Smooth muscle cell of the brain vasculature (primary cell): ENCODE measurements around the gene PCED1B.

Experiments
- DNase-seq: peaks from one replicate; pipeline ENCODE4 v3.0.0-alpha.2; 2012; ENCODE audit warnings: low read depth, low spot score

The PCED1B gene

DNA sequence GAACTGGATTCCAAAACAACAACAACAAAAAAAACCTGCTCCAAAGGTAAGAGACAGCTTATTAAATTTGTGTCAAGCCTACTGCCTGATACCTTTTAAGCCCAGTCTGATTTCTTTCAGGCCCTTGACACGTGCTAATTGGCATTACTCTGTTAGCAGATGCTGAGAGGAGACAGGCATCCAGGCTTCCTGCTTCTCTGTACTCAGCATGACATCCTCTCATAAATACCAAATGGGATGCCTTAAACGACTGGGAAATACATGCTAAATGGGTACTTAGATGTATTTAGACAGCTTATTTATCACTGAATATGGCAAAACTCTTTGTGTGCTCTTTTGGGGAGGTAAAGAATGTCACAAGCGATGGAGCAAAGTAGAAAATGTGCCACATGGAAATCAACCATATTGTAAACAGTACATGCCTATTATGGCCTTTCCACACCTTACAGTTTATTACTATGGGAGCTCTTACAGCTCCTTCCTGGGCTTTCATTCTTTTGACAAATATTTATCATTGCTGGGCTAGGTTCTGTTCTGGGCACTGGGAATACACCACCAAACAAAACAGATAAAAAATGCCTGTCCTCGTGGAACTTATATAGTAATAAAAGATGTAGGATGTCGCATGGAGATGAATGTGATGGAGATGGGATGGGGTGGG, 11.5 kb upstream of the PCED1B start:
- no peak for DNase-seq

DNA sequence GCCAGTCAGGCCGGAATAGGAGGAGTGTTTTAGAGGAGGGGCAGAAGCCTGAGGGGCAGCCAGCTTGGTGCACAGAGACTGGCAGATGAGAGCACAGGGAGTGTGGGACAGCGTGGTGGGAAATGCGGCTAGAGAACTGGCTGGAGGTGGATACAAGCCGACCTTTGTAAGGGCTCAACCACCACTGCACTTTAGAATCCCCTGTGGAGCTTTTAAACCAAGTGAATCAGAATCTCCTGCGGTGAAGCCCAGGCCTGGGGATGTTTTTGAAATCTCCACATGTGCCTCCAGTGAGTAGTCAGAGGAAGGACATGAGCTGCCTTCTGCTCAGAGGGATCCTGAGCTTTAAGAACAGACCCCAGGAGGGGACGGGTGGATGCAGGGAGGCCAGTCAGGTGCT, 10.9 kb upstream of the PCED1B start:
- DNase-seq: peak; percentile 95

DNA sequence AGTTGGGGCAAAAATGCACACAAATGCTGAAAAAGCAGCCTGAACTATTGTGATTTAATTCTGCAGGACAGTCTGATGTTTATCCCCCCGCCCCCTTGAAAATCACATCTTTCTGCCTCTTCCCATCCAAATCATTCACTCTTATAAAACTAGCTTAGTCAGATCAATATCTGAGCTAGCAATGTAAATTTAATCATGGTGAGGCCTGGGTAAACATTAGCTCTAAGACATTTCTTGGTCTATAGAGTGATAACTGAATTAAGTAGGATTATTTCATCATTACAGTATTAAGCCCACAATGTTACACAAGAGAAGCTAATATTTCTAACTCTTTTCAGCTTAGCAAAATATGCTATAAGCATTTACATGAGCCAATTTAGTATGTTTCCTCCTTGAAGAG, 9.1 kb upstream of the PCED1B start:
- no peak for DNase-seq

DNA sequence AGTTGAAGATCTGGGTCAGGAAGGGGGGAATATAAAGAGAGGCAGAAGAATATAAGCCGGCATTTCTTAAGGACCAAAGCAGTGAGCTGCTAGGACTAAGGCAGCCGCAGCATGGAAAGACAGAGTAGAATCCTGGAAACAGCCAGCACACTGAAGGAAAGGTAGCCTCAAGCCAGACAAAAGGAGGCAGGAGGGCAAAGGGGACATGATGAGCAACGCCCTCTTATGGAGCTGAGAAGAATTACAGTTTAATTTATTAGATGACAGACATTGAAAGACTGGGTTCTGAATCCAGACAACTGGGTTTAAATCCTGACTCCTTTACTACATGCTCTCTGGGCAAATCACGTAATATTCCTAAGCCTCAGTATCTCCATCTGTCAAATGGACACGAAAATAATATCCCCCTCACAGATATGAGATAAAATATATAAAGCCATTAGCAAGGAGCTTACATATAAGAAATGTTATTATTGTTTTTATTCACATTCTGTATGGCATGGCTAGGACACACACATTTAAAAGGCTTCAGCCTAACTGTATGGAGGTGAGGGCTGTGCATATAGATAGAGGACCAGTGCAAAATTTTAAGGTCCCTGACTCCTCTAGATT, 8.1 kb upstream of the PCED1B start:
- DNase-seq: no peak

DNA sequence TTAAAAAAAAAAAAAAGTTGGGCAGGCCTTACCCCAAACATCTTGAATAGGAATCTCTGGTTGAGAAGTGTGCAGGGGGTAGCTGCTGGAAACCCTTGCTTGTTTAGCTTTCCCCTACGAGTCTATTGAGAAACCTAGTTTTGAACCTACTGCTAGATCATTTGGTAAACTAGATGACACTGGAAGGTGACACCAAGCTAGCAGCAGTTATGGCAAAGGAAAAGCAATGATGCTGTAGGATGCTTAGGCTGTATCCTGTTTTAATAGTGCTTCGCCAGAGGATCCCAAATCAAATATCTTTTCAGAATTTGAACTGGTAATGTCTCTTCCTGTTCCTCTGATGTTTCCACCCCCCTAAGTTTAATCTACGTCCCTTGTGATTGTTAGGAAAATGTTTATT, 5.5 kb upstream of the PCED1B start:
- DNase-seq: no peak

DNA sequence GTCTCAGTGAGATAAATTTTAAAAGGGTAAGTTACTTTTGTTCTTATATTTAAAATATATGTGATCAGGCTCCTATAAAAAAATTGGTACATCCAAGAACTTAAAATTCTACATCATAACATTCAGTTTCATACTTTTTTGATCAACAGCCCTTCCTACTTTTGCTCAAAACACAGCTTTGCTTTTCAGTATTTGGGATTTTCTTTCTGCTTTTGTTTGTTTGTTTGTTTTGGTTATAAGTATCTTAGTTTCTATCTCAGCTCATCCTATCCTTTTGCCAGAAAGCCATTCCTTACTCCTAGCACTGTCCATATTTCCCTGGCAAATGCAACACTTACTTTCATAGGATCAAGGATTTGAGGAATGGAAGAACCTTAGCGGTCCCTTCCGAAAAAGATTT, 4.7 kb upstream of the PCED1B start:
- no peak for DNase-seq

DNA sequence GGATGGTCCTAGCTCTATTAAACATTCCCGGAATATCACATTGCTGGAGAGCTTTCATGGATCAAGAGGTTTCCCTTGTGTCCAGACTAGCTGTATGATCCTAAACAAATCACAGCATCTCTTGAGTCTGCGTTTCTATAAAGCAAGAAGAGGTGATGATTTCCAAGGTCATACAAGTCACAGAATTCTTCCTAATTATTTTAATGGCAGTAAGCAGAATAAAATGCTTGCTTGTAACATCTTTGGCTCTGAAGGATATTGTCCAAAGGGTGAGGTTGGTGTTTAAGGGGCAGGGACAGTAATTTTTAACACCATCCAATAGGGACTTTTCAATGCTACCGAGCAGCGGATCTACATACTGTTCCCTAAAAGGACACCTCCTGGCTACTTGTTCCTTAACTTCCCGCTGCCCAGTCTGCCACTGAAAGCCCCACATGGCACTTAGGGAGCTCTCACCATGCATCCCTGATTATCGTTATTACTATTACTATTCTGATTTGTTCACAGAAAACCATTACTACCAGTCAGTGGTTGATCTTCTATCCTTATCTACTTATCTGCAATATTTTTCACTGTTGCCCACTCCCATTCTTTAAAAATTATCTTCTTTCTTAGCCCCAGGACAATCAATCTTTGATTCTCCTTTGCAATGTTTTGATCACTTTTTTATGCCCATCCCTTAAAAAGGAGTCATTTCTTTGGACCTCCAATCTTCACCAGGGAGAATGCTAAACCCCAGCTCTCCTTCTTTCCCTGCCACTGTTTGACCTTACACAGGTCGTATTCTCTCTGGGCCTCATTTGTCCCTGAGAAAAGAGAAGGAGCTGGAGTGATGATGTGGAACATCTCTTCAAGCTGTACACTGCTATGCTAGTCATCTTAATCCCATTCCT, 4.0 kb upstream of the PCED1B start:
- DNase-seq: no peak

GRCh38 chr12:47077206-47078085, 2.0 kb upstream of the PCED1B start:
- no peak for DNase-seq

DNA sequence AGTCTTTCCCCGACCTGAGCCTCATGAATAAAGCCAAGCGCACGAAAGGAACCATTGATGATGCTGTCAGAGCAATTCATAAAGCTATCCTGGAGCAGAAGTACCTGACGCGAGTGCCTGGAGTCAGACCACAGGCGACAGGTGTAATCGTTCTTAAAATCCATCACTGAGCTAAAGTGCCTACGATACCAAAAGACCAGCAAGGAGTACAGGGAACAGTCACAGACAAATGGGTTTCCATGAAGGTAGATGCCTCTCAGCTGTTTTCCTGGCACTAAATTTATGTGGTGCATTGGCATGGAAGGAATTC, 1.4 kb upstream of the PCED1B start:
- no peak for DNase-seq

GRCh38 chr12:47078733-47079467, 521 bp upstream of the PCED1B start:
- no peak for DNase-seq

GRCh38 chr12:47079981-47080724, 732 bp downstream of the PCED1B start:
- no peak for DNase-seq

- DNase-seq: no peak
Observed at GRCh38 chr12:47080725-47081502, 1.5 kb downstream of the PCED1B start.

DNA sequence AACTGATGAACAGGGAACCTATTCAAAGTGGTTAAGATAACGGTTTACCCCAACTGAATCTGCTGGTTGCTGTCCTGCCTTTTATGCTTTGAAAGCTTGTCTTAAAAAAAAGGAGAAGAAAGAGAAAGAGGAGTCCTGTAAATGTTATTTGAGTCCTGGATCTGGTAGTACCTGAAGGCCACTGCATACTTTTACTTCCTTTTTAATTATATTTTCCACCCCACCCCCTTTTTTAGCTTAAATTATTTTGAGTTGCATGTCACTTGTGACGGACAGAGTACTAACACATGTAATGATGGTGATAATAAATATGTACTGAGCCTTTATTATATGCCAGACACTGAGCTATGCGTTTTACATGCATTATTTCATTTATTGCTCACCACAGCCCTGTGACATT, 2.9 kb downstream of the PCED1B start:
- no peak for DNase-seq

DNA sequence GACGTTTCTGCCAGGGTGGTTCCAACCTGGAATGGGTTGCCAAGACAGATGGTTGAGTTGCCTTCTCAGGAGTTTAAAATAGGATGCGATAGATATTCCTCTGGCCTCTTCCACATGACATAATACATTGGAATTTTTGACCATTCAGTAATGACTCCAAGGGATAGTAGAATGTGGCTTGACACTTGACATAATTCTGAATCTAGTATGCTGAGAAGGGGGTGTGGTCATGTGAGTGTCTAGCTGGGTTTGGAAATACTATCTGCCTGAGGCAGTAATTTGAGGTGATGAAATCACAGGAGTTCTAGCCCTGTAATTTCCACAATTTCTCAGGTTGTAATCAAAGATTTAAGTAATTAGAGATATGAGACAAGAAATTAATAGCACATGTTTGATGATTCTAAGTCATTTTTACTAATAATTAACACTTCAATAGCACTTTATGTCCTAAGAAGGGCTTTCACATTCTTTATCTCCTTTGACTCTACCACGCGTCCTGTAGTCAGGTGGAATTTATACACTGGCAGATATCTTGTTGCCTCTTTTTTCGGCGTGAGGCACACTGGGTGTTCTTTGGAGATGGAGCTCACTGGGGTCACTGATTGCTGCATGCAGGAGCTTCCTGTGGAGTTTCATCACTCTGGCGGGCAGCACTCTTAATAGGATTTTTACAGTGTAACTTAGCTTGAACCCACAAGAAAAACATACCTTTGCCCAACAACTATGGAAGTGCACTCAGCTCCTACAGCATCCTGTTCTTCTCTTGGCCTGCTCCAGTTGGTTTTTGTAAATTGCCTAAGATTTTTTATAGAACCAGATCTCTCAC, 3.6 kb downstream of the PCED1B start:
- DNase-seq: no peak

- no peak for DNase-seq
Observed at GRCh38 chr12:47084172-47084571, 4.8 kb downstream of the PCED1B start.

DNA sequence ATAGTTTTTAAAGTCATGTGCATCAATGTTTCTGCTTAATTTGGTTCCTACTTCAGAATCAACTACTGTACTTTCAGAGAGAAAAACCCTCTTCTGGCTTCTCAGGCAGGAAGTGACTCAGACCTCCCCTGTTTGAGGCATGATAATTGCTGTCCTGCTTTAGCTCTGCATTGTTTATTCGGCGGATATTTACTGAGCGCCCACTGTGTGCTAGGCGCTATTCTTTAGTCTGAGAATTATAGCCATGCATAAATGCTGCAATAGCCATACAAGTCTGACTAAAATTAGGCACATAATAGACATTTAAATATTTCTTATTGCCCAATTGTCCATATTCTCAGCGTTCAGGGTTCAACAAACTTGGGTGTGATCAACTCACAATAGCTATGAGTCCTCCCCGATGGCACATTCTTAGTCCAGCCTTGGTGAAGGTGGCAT, 6.4 kb downstream of the PCED1B start:
- DNase-seq: no peak

DNA sequence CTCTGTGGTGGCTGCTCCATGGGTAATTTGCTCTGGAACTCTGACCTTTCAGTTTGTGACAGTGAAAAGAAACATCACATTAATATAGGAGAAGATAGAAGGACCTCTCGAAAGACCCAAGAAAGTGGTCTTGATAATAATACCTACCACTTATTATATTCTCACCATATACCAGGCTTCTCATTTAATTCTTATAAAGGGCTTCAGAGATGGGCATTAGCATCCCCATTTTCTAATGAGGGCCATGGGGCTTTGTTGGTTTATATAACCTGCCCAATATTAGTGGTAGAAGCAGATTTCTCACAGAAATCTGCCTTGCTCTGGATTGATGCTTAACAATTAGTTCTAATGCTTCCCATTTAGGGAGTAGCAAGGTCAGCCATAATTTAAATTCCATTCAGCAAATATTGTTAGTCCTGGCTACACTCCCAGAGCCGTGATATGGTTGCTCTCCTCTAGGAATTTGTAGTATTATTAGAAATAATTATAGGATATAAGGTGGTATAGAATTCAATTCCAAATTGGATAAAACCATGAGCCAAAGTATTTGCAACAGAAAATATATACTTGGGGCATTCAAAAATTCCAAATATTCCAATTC, 7.8 kb downstream of the PCED1B start:
- DNase-seq: no peak
